GM18519 (cell line): ENCODE measurements around the gene NR1H2.
"Not testable (repeated sequence)": the region's sequence is repeated elsewhere in the genome, so short reads cannot be mapped to it uniquely, and the experiment has no call there.

Source experiments
- ATAC-seq: cut with Tn5 transposase; IDR thresholded peaks from one replicate; pipeline ENCODE4 v1.9.1; 2021; ENCODE audit warnings: mild to moderate bottlenecking, moderate library complexity; ENCODE audit not compliant: unreplicated experiment, low FRiP score

Gene NR1H2

DNA sequence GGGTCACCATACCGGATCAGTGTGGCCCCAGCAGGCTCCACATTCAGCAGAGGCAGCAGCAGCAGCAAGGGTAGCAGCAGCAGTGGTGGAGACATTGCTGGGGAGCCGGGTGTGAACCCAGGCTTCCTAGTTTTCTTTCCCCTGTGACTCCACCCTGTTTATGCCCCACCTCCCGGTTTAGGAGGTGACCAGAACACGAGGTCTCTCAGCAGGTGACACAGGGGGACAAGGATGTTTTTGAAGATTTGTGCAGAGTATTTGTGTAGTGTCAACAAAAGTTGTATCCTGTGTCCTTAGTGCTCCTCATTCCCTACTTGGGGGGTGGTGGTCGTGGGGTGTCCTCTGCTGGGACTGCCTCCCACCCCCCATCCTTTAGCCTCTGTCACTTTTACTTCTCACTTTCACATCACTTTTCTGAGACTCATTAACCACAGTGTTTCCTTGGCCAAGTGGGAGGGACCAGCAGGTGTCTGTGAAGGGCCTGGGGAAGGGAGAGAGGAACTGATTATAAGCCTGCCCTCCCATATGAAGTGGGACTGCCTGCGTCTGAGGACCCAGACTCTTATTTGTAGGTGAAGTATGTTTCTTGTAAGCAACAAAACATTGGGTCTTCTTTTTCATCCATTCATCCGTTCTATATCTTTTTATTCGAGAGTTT is 31.5 kb upstream of the NR1H2 start:
- ATAC-seq: no peak

DNA sequence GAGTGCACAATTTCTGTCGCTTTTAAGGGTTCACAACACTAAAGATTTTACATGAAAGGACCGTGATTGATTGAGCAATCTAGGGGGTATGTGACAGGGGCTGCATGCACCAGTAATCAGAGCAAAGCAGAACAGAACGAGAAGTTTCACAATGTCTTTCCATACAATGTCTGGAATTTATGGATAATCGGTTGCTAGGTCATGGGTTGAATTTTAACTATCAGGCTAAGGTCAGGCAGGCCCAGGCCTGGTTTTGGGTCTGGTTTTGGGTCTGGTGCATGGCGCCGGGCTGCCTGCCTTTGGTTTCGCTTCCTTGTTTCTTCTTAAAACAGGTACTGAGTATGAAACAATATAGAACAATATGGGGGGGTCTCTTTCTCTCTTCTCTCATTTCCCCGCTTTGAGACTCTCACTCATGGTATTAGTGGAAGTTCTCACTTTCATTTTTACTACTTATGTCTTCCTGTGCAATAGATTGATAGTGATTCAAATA is 29.1 kb upstream of the NR1H2 start:
- ATAC-seq: not testable (repeated sequence)

DNA sequence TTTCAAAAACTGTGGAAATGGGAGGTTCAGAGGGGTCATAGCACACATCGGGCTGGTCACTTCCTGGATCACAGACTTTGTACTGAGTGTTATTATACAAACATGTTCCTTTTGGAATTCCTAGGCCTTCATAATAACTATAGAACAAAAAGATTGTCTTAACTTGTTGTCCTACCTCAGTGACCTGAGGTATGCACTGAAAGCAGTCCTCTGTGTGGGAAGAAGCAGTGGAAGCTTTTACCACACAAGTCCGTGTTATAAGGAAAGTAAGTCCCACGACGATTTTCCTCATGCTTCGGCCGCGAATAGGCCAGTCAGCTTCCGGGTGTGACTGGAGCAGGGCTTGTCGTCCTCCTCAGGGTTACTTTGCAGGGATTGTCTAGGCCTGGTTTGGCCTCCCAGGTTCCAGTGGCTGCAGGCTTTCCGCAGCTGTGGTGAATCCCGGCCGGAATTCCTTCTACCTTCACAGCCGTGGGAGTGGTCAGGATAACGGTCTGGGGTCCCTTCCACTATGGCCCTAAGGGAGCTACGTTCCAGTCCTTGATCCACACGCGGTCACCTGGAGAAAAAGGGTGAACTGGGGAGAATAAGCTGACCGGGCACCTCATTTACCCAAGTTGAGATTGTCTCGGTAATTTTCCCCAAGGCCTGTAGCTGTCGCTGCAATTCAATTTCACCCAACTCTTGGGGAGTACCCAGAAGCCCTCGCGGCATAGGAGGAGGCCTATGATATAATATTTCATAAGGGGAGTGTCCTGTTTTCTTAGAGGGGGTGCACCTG is 26.8 kb upstream of the NR1H2 start:
- no peak for ATAC-seq

DNA sequence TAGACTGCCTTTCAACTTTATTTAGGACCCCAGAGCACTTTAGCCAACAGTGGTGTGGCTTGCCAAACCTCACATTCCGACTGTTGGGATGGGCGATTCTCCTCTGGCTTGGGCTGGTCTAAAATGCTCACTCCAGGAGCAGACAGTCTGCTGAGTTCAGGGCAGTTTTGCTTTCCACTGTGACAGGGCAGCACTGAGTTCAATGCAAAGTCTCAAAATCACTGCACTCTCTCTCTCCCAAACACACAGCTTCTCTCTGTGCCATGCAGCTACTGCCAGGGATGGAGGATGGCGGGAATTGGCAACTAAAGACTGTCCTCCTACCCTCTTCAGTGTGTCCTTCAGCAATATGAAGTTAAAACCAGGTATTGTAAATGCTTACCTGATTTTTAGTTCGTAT is 24.0 kb upstream of the NR1H2 start:
- ATAC-seq: no peak

DNA sequence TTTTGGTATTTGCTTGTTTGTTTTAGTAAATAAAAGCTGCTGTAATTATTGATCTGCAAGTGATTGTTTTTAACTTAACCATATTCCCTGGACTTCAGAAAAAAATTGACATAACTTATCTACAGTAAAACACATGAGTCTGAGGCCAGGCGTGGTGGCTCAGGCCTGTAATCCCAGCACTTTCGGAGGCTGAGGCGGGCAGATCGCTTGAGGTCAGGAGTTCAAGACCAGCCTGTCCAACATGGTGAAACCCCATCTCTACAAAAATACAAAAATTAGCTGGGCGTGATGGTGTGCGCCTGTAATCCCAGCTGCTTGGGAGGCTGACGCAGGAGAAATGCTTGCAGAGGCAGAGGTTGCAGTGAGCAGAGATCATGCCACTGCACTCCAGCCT is 22.8 kb upstream of the NR1H2 start:
- not testable (repeated sequence) for ATAC-seq

DNA sequence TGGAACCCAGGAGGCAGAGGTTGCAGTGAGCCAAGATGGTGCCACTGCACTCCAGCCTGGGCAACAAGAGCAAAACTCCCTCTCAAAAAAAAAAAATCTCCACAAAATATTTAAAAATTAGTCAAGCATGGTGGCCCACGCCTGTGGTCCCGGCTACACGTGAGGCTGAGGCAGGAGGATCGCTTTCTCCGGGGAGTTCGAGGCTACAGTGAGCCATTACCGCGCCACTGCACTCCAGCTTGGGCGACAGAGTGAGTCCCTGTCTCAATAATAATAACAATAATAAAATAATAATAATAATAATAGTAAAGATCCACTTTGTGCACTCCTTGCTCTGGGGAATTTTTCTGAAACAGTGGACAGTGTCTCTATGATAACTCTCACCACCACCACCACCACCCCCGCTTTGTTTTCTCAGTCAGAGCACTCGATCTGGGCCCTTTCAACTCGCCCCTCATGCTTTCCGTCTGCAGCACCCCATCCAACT is 19.5 kb upstream of the NR1H2 start:
- ATAC-seq: no peak

DNA sequence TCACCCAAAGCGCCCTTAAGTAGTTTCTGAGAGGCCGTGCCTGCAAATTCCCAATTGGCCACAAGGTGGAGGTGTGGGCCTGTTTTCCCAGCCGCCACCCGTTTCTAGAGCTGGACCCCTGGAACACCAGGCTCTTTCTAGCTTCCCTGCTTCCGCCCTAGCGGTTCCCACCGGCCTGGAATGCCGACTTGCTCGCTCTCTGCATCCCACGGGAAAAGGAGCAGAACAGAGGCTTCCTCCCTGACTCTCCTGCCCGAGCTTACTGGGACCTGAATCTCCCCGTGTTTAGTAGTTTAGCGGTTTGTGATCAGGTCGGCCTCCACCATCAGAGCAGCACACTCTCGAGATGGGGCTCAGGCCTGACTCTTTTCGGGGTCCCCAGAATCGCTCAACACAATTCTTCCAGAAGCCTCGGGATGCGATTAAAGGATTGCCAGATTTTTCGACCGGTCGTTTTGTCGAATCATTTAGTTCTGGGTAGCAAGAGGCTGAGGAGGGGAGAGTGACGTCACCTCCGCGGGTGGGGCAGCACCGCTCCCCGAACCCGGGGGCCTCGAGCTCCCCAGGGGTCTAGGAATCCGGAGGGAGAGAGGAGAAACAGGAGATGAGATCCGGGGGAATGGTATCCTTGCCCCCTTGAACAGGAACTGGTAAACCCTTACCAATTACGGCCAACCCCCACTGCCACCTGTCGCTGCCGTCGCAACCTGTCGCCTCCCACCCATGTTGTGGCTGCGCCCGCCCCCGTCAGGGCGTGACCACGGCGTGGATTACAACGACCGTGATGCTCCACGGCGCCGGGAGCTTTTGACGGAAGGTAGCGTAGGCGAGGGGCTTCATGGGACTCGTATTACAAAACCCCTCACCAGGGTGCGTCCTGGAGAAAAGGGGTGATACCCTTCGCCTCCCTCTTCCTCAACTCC is 18.8 kb upstream of the NR1H2 start:
- ATAC-seq: no peak

DNA sequence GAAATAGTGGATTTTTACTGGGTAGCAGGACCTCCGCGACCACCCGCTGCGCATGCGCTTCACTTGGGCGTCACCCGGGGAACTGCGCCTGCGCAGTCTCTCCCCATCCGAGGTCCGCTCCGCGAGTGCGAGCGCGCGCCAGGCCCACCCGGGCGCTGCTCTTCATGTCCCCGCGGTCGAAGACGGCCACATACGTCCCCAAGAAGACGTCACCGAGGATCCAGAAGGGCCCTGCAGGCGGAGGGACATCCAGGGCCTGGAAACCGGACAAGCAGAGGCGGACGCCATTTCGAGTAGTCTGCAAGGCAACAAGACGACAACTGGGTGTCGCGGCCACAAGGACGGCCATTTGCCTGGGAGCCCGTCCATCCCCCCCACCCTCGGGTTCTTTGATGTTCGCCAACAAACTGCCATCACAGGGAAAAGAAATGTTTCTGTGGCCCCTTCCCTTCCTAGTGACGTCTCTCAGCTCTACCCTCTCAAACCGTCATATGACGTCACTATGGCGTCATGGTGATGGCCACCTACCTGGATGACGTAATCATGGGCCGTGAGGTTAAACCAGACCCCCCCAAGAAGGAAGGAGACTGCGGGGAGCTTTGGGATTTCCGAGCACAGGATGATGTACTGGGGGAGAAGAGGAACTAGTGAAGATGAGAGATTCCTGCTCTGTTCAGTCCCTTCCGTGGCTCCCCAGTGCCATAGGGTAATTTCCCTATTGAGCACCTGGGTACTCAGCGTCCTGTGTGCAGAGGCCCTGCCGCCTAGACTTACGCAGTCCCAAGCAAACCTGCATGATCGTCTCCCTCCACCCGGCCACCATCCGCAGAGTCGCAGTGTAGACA is 17.6 kb upstream of the NR1H2 start:
- no peak for ATAC-seq

DNA sequence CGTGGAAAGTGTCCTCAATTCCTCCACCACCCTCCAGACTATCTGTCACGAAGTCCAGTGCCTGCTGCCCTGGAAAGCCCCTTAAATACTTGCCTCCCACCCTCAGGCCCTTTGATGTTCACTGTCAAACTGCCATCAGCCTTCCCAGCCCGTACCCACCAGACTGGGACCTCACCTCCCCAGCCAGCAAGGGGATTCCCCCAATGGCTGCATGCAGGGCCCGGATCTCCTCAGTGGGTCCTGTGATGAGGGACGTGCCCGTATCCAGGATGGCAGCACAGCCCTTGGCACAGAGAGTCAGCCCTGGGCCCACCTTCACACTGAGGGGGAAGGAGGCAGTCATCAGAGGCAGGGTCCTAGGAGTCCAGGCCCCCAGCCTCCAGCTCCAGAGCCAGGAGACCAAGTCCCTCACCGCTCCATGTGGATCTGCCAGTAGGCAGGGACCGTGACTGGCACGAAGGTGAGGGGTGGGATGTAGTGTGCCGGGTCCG is 16.9 kb upstream of the NR1H2 start:
- no peak for ATAC-seq

DNA sequence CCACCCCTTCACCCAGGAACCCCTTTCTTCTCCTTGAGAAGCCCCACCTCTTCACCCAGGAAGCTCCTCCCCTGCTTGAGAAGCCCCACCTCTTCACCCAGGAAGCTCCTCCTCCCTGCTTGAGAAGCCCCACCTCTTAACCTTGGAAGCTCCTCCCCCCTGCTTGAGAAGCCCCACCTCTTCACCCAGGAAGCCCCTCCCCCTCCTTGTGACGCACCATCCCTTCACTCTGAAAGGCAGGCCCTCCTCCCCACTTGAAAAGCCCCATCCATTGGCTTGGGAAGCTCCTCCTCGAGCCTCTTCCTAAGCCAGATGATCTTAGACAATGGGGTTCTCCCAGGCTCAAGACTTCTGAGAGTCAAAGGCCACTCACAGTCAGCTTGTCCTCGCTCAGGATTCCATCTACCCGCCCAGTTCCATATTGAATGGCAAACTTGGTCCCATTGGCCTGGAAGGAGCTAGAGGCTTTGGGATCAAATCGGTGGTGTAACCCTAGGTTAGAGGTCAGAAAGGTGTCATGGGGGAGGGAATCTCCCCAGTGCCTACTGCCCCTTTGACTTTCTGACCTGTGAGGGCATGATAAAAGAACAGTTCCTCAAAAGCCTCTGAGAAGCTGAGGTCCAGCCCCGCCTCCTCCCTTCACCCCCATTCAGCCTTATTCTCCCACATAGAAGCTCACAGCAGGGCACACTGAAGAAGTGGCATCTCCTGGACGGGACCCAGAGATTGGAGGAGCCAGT is 14.8 kb upstream of the NR1H2 start:
- no peak for ATAC-seq

DNA sequence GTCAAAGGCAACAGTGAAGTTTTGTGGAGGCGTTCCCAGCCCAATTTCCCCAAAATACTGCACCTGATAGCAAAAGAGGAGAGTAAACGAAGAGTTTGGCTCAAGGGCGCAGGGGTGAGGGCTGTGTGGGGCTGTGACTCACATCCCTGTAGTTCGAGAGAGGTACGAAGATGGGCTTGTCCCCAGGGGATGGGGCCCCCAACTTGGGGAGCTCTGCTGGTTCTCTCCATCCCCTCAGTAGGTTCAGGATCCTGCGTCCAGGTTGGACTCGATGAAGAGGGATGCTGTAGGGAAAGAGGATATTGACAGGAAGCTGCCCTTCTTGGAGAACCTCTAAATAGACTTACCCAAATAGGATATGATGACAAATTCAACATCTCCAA is 14.2 kb upstream of the NR1H2 start:
- ATAC-seq: no peak

DNA sequence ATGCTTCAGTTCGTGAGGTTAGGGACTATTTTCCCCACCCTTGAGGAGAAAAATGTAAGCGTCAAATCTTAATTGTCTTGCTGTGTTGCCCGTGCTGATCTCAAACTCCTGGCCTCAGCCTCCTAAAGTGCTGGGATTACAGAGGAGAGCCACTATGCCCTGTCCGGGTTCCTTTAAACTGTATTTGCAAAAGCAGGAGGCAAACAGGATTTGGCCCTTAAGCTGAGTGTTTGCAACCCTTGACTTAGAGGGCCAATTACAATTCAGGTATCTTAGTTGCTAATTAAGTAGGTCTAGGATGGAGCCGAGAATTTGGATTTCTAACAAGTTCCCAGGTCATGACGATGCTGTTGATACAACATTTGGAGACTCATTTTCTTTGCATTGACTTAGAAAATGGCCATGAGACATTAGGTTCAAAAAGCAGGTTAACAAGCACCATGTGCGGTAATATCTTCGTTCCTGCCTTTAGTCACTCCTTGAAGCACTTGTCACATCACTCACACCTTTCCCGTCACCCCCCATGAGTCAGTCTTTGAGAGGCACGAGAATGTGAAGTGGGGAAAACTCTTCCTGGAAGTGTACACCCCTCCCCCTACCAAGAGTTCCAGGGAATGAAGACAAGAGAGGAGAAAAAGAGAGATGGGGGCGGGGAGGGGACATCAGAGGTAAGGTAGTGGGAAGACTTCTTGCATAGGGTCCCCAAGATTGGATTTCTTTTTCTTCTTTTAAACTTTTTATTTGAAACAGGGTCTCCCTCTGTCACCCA is 13.4 kb upstream of the NR1H2 start:
- no peak for ATAC-seq

DNA sequence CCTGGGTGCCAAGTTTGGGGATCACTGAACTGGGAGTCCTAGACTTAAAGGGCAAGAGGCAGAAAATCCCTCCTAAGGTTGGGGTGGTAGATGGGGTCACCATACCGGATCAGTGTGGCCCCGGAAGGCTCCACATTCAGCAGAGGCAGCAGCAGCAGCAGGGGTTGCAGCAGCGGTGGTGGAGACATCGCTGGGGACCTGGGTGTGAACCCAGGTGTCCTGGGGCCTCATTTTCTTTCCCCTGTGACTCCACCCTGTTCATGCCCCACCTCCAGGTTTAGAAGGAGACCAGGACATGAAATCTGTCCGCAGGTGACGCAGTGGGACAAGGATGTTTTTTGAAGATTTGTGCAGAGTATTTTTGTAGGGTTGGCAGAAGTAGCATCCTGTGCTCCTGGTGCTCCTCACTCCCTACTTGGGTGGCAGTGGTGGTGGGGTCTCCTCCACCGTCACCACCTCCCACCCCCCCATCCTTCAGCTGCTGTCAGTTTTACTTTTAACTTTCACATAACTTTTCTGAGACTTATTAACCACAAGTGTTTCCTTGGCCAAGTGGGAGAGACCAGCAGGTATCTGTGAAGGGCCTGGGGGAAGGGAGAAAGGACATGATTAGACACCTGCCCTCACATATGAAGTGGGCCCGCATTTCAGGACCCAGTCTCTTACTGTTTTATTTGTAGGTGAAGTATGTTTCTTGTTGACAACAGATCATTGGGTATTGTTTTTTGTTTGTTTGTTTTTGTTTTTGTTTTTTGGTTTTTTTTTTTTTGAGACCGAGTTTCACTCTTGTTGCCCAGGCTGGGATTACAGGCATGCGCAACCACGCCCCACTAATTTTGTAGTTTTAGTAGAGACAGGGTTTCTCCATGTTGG is 10.6 kb upstream of the NR1H2 start, which contains the start of gene NAPSA:
NAPSA (minus strand) TSS at position 206 of the 873 bp plus-strand sequence; CDS start at position 188, 18 bp downstream.
- no peak for ATAC-seq

DNA sequence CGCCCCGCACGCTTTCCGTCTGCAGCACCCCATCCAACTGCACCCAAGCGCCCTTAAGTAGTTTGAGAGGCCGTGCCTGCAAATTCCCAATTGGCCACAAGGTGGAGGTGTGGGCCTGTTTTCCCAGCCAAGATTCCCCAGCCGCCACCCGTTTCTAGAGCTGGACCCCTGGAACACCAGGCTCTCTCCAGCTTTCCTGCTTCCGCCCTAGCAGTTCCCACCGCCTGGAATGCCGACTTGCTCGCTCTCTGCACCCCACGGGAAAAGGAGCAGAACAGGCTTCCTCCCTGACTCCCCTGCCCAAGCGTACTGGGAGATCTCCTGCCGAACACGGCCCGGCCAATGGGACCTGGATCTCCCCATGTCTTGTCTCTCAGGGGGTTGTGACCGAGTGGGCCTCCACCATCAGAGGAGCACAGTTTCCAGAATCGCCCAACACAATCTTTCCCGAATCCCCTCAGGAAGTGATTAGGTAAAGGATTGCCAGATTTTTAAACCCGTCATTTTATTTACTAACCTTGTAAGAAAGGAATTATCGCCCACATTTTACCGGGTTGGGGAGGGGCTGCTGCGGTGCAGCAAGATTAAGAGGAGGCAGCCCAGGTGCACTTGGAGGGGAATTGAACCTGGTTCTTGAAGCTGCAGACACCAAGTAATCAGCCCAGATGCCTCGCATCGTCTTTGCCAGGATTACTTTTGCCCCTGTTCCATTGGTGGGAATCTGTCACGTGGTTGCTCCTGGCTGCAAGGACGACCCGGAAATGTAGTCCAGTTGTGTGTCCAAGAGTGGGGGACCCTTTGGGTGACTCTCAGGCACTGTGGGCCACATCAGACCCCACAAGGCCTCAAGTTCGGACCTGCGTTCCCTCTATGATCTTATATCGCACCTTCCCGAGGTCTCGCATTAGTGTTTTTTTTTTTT is 7.3 kb upstream of the NR1H2 start:
- ATAC-seq: no peak

DNA sequence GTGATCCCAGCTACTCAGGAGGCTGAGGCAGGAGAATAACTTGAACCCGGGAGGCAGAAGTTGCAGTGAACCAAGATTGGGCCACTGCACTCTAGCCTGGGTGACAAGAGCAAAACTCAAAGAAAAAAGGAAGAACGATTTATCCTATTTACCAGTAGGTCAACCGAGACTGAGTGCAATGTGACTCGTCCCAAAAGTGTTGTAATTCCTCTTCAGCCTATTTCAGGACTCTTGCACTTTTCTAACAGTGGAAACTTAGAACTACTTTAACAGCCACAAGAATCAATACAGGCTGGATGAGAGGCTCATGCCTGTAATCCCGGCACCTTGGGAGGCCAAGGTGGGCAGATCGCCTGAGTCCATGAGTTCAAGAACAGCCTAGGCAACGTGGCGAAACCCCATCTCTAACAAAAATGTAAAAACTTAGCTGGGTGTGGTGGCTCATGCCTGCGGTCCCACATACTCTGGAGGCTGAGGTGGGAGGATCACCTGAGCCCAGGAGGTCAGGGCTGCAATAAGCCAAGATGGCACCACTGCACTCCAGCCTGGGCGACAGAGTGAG is 4.3 kb upstream of the NR1H2 start:
- ATAC-seq: no peak

DNA sequence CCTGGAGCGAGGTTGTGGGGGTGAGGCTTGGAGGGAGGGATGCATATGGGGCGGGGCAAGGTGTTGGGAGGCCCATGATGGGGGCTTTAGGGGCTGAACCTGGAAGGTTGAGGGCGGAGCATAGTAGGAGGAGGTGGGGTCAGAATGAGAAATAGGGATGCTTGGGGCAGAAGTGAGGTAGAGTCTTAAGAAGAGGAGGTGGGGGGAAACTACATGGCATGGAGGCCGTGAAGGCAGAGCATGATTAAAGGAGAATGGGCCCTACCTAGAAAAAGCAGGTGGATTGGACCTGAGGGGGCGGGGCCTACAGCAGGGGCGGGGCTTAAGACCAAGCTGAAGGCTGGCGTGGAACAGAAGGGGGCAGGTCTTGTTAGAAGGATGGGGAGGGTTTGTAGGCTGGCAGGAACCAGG is 799 bp downstream of the NR1H2 start:
- no peak for ATAC-seq
